ENCODE results near the gene ALG14.

ALG14 gene

GRCh38 chr1:94994805-94995204 lies 77.9 kb downstream of the ALG14 start:
- Histone ChIP-seq H3K4me3 (replicated peaks; ENCODE audit: insufficient read depth, low read length) (no peak overlapping the region), H3K27ac (replicated peaks) (no peak overlapping the region), H3K27me3 (ENCODE audit: insufficient read depth, poor library complexity, severe bottlenecking) (no peaks in the 10 kb centered on the region)
- no peak for DNase-seq (ENCODE audit: low read depth in 1 of 2, low spot score in 1 of 2)
- TF ChIP-seq REST (IDR thresholded peaks at IDR 0.05; ENCODE audit: insufficient replicate concordance, low read depth), result no peak
- 0 out of 2 replicates have a peak, but pooled peaks have one; percentile 19 for TF ChIP-seq SPI1 (IDR thresholded peaks at IDR 0.05; ENCODE audit: borderline replicate concordance, low read depth)

- Histone ChIP-seq H3K27me3 (ENCODE audit: insufficient read depth, poor library complexity, severe bottlenecking) (no peaks in the 10 kb centered on the region), H3K4me3 (replicated peaks; ENCODE audit: insufficient read depth, low read length) (no peak overlapping the region), H3K27ac (replicated peaks) (no peak overlapping the region)
- no peak for TF ChIP-seq REST (IDR thresholded peaks at IDR 0.05; ENCODE audit: insufficient replicate concordance, low read depth)
- TF ChIP-seq SPI1 (IDR thresholded peaks at IDR 0.05; ENCODE audit: borderline replicate concordance, low read depth), result no peak
- no peak for TF ChIP-seq POLR2AphosphoS5 (IDR thresholded peaks at IDR 0.05; ENCODE audit: low read depth)
- TF ChIP-seq CTCF (IDR thresholded peaks at IDR 0.05; ENCODE audit: insufficient read depth, low read length), result no peak
- DNase-seq (ENCODE audit: low read depth in 1 of 2, low spot score in 1 of 2), result no peak
These were observed 78.7 kb downstream of the ALG14 start for GRCh38 chr1:94993931-94994645.

GRCh38 chr1:94992863-94993563 lies 79.7 kb downstream of the ALG14 start:
- TF ChIP-seq SPI1 (IDR thresholded peaks at IDR 0.05; ENCODE audit: borderline replicate concordance, low read depth) (no peak), CTCF (IDR thresholded peaks at IDR 0.05; ENCODE audit: insufficient read depth, low read length) (no peak)
- Histone ChIP-seq H3K27ac (replicated peaks) (no peak overlapping the region), H3K4me3 (replicated peaks; ENCODE audit: insufficient read depth, low read length) (no peak overlapping the region), H3K27me3 (ENCODE audit: insufficient read depth, poor library complexity, severe bottlenecking) (no peaks in the 10 kb centered on the region)
- DNase-seq (ENCODE audit: low read depth in 1 of 2, low spot score in 1 of 2), result no peak

GRCh38 chr1:94992161-94992560 lies 80.6 kb downstream of the ALG14 start:
- H3K27ac ChIP-seq (replicated peaks), result no peak overlapping the region
- H3K27me3 ChIP-seq (ENCODE audit: insufficient read depth, poor library complexity, severe bottlenecking), result no peaks in the 10 kb centered on the region
- no peak for DNase-seq (ENCODE audit: low read depth in 1 of 2, low spot score in 1 of 2)
- TF ChIP-seq POLR2AphosphoS5 (IDR thresholded peaks at IDR 0.05; ENCODE audit: low read depth) (no peak), SPI1 (IDR thresholded peaks at IDR 0.05; ENCODE audit: borderline replicate concordance, low read depth) (no peak), CTCF (IDR thresholded peaks at IDR 0.05; ENCODE audit: insufficient read depth, low read length) (no peak), GABPA (IDR thresholded peaks at IDR 0.05; ENCODE audit: low read depth) (no peak), REST (IDR thresholded peaks at IDR 0.05; ENCODE audit: insufficient replicate concordance, low read depth) (no peak)
- H3K4me3 ChIP-seq (replicated peaks; ENCODE audit: insufficient read depth, low read length), result no peak overlapping the region
